Endodermal cell (in vitro differentiated cells): ENCODE measurements around the gene ZBTB20. TPM values are rescaled to one million over a fixed set of nuclear protein-coding genes. Genes with fewer than 3 reads are reported as not detected.

Experiments used
- DNase-seq: peaks from one replicate; pipeline ENCODE4 v3.0.0-alpha.2; 2017
- H3K27ac ChIP-seq: 2 replicates; pipeline ENCODE4 v1.5.1; 2013; ENCODE audit warnings: mild to moderate bottlenecking, low read depth, low read length, moderate library complexity
- H3K27me3 ChIP-seq: 2 replicates; pipeline ENCODE4 v1.6.1; 2013; ENCODE audit warnings: mild to moderate bottlenecking, low read length, moderate library complexity; ENCODE audit not compliant: insufficient read depth, control insufficient read depth, poor library complexity, severe bottlenecking
- H3K36me3 ChIP-seq: 2 replicates; pipeline ENCODE4 v1.7.0; 2013; ENCODE audit warnings: mild to moderate bottlenecking, low read length, moderate library complexity; ENCODE audit not compliant: control insufficient read depth, insufficient read depth
- H3K4me1 ChIP-seq: one replicate; pipeline ENCODE4 v1.7.0; 2013; ENCODE audit warnings: low read length; ENCODE audit not compliant: control insufficient read depth, insufficient read depth
- H3K4me3 ChIP-seq: 2 replicates; pipeline ENCODE4 v1.5.1; 2013; ENCODE audit warnings: mild to moderate bottlenecking, low read length, moderate library complexity
- H3K9ac ChIP-seq: 2 replicates; pipeline ENCODE4 v1.6.1; 2013; ENCODE audit warnings: mild to moderate bottlenecking, low read length, moderate library complexity; ENCODE audit not compliant: poor library complexity, severe bottlenecking; ENCODE audit errors: extremely low read depth
- H3K9me3 ChIP-seq: 2 replicates; pipeline ENCODE4 v1.6.1; 2013; ENCODE audit warnings: mild to moderate bottlenecking, low read length, moderate library complexity; ENCODE audit not compliant: control insufficient read depth
- H3K27ac Mint-ChIP-seq: 2 replicates; pipeline ENCODE4 v1.8.0; 2020; ENCODE audit warnings: mixed read lengths
- H3K27me3 Mint-ChIP-seq: 2 replicates; pipeline ENCODE4 v1.8.0; 2021; ENCODE audit warnings: mild to moderate bottlenecking, mixed read lengths; ENCODE audit not compliant: insufficient read depth
- H3K36me3 Mint-ChIP-seq: 2 replicates; pipeline ENCODE4 v1.8.0; 2020; ENCODE audit warnings: low read depth, mixed read lengths
- H3K4me1 Mint-ChIP-seq: 2 replicates; pipeline ENCODE4 v1.8.0; 2020; ENCODE audit warnings: mixed read lengths
- H3K4me3 Mint-ChIP-seq: 2 replicates; pipeline ENCODE4 v1.8.0; 2020; ENCODE audit warnings: mild to moderate bottlenecking, moderate library complexity, mixed read lengths
- H3K9me3 Mint-ChIP-seq: 2 replicates; pipeline ENCODE4 v1.8.0; 2020; ENCODE audit warnings: mild to moderate bottlenecking, mixed read lengths
- WGBS, 2 experiments: methylation state at CpG; one replicate each; pipeline versions ENCODE4 v1.1.5 to v1.1.7; 2013; ENCODE audit warnings: missing lambda C conversion rate in 2 of 2, mixed read lengths in 1 of 2; ENCODE audit not compliant: insufficient coverage in 1 of 2, insufficient read length in 1 of 2; 5-methylcytosine and 5-hydroxymethylcytosine counted together
- total RNA-seq, 2 donors: library from RNA; stranded (reverse); fragmentation: NEBNext Ultra II Directional in 1 of 2; extraction: Animal tissue kit (Norgen Biotek cat#: 25700) in 1 of 2; gene quantifications; 2 replicates in 1 of 2; 3 replicates in 1 of 2; pipeline ENCODE4 v1.2.1, GENCODE V29; 2021
- TF ChIP-seq, protein P1 (sequence below): fragments of 200-600 bp; sonication (generic); conservative IDR thresholded peaks from 2 replicates; pipeline ENCODE4 v1.5.0; 2021; ENCODE audit warnings: antibody characterized with exemption, mild to moderate bottlenecking

ZBTB20 gene
- total RNA-seq, 2 donors from 2014 or later: 1.6 to 2.9 TPM

DNA sequence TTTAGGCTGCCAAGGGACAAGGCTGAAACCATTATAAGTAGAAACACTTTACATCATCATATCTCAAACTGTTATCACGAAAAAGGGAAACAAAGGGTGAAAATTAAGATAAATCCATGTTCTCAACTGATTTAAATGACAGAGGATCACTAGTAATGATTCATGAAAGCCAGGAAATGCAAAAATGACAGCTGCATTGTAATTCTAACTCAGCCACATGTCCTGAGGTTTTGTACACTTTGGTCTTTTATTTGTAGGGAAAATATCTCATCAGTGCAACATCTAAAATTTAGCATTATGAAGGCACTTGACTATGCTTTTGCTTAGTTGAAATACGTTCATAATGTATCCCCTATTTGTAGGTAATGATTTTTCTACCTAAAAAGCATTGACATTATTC, 473.6 kb downstream of the ZBTB20 start:
- TF ChIP-seq, protein P1, sequence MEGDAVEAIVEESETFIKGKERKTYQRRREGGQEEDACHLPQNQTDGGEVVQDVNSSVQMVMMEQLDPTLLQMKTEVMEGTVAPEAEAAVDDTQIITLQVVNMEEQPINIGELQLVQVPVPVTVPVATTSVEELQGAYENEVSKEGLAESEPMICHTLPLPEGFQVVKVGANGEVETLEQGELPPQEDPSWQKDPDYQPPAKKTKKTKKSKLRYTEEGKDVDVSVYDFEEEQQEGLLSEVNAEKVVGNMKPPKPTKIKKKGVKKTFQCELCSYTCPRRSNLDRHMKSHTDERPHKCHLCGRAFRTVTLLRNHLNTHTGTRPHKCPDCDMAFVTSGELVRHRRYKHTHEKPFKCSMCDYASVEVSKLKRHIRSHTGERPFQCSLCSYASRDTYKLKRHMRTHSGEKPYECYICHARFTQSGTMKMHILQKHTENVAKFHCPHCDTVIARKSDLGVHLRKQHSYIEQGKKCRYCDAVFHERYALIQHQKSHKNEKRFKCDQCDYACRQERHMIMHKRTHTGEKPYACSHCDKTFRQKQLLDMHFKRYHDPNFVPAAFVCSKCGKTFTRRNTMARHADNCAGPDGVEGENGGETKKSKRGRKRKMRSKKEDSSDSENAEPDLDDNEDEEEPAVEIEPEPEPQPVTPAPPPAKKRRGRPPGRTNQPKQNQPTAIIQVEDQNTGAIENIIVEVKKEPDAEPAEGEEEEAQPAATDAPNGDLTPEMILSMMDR: no peak
- DNase-seq: no peak
- no peaks in the 10 kb centered on the region for H3K4me1 ChIP-seq
- H3K4me1 Mint-ChIP-seq: peaks cover 6% of the 10 kb centered on the region
- 50 to 63% methylated on average over 1 to 2 of the region's 2 CpGs for WGBS, 2 experiments
- H3K27ac ChIP-seq: no peak overlapping the region
- no peaks in the 10 kb centered on the region for H3K27me3 ChIP-seq
- no peaks in the 10 kb centered on the region for H3K36me3 Mint-ChIP-seq
- H3K4me3 ChIP-seq: no peak overlapping the region
- peak overlapping the region; percentile 49 for H3K27ac Mint-ChIP-seq
- no peaks in the 10 kb centered on the region for H3K36me3 ChIP-seq
- no peak overlapping the region for H3K4me3 Mint-ChIP-seq
- no peak overlapping the region for H3K9ac ChIP-seq
- H3K9me3 Mint-ChIP-seq: peaks cover 4% of the 10 kb centered on the region
- no peaks in the 10 kb centered on the region for H3K9me3 ChIP-seq
- H3K27me3 Mint-ChIP-seq: no peaks in the 10 kb centered on the region

DNA sequence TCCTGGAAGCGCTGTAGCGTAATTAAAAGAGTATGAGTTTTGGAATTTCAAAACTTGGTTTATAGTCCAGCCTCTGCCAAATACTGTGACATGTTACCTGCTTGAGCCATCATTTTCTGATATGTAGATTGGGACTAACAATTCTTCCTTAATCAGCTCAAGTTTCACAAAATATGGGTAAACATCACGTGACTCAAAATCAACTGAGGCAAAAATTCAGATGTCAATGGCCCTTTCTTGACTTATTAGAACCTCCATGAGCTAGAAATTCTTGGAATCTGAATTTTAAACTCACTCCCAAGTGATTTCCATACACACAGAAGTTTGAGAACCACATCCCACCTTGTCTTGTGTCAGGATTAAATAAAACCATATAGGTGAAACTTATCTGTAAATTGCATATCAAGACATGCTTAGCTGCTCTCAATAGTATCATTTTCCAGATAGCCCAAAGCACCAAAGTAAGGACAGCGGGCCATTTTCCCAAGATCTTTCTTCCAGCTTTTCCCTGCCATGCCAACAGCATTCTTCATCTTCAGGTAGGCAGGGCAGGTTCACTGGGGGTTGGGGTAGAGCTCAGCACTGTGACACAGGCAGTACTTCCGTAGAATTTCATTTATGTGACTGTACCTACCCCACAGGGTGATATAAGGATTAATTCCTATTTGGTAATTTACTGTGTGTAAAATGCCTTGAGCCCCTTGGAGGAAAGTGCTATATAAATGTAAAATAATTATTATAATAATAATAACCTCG, 474.2 kb downstream of the ZBTB20 start:
- Histone ChIP-seq H3K4me3 (no peak overlapping the region), H3K9me3 (no peaks in the 10 kb centered on the region), H3K36me3 (no peaks in the 10 kb centered on the region), H3K4me1 (no peaks in the 10 kb centered on the region), H3K27me3 (no peaks in the 10 kb centered on the region), H3K27ac (no peak overlapping the region), H3K9ac (no peak overlapping the region)
- H3K36me3 Mint-ChIP-seq: no peaks in the 10 kb centered on the region
- 96 to 100% methylated on average over 3 to 6 of the region's 6 CpGs for WGBS, 2 experiments
- H3K27me3 Mint-ChIP-seq: no peaks in the 10 kb centered on the region
- H3K4me1 Mint-ChIP-seq: peaks cover 6% of the 10 kb centered on the region
- TF ChIP-seq, protein P1: no peak
- H3K27ac Mint-ChIP-seq: no peak overlapping the region
- DNase-seq: peak; percentile 40
- H3K4me3 Mint-ChIP-seq: no peak overlapping the region
- H3K9me3 Mint-ChIP-seq: peaks cover 4% of the 10 kb centered on the region

DNA sequence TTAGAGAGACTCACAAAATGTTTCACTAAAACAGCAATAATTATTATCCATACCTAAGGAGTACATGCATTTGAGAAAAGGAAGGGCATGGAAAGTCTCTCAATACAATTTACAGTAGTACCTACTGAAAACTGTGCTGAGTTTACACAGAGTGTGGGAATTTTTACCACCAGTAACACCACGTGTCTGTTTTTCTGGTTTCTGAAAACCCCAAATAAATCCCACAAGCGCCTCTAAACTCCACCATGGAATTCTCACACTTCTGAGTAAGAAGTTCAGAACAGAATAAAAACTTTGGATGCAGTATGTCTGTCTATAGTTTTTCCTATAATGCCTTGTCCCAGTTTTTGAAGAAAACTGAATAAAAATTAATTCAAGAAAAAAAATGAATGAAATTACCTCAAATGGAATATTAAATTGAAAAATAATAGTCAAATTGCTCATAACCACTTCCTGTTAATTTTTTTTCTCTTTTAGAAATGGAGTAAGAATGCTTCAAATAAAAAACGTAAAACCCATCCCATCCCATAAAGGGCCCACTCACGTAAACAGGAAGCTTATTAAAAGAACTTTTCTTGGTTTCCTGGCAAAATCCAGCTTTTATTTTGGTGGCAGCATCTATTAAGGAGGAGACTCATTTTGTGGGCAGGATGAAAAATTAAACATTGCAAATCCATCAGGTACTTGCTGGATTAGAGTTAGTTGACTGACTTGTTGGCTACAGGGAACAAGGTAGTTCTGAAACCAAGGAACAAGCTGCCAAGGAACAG, 475.2 kb downstream of the ZBTB20 start:
- Histone ChIP-seq H3K27ac (no peak overlapping the region), H3K36me3 (no peaks in the 10 kb centered on the region), H3K9me3 (no peaks in the 10 kb centered on the region), H3K4me1 (no peaks in the 10 kb centered on the region), H3K9ac (no peak overlapping the region), H3K4me3 (no peak overlapping the region), H3K27me3 (no peaks in the 10 kb centered on the region)
- Mint-ChIP-seq H3K9me3 (no peaks in the 10 kb centered on the region), H3K4me1 (peaks cover 6% of the 10 kb centered on the region), H3K27ac (no peak overlapping the region), H3K4me3 (no peak overlapping the region), H3K27me3 (no peaks in the 10 kb centered on the region), H3K36me3 (no peaks in the 10 kb centered on the region)
- WGBS, 2 experiments: 99 to 100% methylated on average over 2 to 4 of the region's 4 CpGs
- no peak for DNase-seq
- TF ChIP-seq, protein P1: no peak
